ENCODE data around the gene GAP43.

The GAP43 gene

GRCh38 chr3:115662356-115662755 is 39.0 kb downstream of the GAP43 start:
- DNase-seq: peak; percentile 52

DNA sequence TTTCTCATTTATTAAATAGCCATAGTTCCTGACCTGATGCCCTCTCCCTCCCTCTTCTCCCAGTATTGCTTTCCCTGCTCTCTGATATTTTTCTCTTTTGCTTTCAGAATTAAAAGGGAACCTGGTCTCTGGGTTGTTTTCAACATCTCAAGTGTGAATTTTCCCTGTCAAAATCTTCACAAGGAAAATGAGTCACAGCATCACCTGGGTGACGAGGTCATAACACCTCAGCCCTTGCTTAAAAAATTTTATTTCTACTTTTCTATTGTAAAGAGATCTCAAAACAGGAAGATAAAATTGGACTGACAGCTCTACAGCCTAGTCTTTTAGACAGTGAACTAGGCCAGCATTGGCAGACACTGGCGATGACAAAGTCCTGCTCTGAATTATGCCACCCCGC is 40.1 kb downstream of the GAP43 start:
- DNase-seq: no peak

DNA sequence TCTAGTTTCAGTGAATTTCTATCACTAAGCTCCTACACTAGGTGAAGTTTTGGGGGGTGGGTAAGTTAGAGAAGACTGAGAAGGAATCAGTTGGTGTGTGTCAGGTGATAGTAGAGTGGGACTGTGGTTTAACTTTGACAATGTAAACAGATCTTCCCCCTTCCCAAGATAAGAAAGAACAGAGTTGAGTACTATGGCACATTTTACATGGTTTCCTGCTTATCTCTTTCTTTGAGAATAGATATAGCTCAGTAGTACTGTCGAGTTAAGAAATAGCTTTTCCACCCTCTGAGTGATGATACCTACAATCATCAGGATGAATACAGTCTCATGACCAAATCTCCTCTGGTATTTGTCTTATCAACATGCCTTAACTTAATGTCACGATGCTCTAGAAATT is 42.8 kb downstream of the GAP43 start:
- DNase-seq: no peak

DNA sequence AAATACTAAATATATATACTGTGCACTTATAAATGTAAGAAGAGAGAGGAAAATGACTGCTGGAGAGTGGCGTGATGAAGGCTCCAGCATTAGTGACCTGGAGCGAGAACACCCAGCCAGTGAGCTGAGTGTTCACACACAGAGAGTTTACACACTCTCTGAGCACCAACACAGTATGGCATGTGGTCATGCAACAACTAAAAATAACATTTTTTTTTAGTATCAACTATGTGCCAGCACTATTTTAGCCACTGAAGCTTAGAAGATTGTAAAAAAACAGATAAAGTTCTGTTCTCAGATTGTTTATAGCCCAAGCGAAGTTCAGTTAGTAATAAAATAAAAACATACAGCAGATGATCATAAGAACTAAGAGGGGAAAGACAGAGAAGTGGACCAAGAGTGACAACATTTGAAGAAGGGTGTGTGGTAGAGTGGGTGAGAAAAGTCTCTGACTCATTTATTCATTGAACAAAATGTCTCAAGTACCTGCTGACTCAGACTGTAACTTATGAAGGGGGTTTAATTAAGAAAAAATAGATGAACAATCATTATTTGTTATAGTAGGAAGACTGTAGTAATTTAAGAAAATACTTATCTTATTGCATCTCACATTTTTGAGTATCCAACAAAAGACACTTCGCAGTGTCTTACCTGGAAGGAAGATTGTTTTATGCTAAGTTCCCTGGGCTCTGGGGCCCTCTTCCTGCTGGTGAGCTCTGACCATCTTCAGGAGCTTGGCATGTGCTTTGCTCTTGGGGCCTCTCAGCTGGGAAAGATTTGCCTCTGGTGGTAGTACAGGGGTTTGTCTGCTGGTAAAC is 43.8 kb downstream of the GAP43 start:
- no peak for DNase-seq

DNA sequence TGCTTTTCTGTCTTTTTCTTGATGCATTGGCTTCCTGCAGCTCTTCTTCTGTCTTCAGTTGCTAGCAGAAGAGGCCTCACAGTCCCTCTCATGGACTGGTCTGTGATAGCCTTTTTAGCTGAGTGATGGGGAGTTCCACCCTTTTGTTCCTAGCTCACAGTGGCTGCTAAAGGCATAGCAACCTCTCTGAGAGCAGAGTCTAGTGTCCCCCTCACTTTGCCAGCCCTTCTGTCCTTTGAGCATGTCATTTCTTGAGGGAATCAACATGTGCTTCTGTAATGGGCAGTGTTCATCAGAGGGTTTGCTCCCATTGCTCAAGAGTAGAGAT is 44.4 kb downstream of the GAP43 start:
- DNase-seq: no peak

GRCh38 chr3:115670911-115671310 is 47.6 kb downstream of the GAP43 start:
- peak; percentile 59 for DNase-seq

- DNase-seq: no peak
Observed at GRCh38 chr3:115671761-115672455, 48.6 kb downstream of the GAP43 start.

DNA sequence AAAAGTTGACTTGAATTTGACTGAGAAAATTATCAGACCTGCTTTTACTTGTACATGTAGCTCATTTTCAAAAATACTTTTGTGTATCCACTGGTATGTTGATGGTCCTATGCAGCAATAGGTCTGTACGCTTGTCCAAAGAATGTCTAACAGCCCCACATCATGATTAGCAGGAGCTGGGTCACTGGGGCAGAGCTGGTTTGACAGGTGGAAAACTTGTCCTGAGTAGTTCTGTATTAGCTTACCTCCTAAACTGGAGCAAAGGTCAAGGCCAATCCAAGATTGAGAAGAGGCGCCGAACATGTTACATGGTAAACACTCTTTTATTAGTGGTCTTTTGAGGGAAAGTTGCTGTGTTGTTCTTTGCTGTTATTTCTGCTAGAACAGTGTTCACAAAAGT is 50.6 kb downstream of the GAP43 start:
- DNase-seq: no peak

DNA sequence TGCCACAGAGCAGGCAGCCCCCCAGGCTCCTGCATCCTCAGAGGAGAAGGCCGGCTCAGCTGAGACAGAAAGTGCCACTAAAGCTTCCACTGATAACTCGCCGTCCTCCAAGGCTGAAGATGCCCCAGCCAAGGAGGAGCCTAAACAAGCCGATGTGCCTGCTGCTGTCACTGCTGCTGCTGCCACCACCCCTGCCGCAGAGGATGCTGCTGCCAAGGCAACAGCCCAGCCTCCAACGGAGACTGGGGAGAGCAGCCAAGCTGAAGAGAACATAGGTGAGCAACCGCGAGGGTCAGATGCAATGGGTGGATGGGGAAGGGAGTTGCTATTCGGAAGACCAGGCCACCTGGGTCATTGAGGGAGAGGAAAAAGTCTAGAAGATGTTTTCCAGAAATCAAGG is 53.0 kb downstream of the GAP43 start:
- no peak for DNase-seq

- peak; percentile 43 for DNase-seq
Observed at GRCh38 chr3:115680803-115681345, 57.6 kb downstream of the GAP43 start.

DNA sequence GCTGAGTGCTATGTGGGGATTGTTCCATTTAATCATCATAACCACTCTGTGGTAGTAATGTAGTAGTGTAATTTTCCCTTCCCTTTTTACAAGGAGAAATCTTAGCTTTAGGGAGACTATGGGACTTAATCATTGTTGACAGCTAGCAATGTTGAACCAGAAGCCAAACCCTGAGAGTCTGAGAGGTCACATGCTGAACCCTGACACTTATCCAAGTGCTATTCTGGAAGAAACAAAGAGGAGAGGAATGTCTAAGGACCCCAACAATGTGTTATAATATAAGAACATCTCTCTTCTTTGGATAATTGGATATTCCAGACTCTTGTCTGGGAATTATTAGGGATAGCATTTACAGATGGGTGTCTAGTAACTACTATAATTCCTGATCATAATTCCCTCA is 58.4 kb downstream of the GAP43 start:
- no peak for DNase-seq

DNA sequence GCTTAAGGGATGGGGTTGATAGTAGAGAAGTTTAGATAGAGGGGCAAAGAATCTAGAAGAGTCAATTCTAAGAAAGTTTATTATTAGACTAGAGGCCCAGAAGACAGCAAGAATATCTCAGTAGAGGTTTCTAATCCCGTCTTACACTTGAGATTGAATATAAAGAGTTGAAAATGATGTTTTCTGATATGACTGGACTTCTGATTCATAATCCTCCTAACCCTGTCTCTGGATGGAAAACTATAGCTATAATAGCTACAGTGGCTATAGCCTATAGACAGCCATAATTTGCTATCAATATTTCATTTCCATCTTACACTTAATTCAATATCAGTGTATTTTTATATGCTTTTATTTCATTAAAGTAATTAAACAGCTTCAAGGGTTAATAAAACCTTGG is 60.0 kb downstream of the GAP43 start:
- DNase-seq: no peak

DNA sequence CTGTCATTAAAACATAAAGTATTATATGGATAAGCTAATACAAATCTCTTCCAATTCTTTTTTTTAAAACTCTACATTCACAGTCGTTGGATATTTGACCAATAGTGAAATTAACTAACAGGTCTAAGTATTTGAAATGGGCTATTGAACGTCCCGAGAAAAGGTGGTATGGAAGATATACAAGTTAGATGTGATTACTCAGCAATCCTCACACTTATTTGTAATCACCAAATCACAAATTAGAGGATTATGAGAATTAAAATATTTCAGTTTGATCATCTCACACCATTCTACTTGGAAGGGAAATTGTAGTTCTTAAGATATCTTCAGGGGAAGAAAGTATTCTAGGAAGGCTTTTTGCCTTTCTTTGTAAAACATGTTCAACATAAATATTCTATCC is 60.5 kb downstream of the GAP43 start:
- no peak for DNase-seq

GRCh38 chr3:115685097-115685496 is 61.8 kb downstream of the GAP43 start:
- DNase-seq: no peak

- no peak for DNase-seq
Observed at GRCh38 chr3:115687721-115688120, 64.4 kb downstream of the GAP43 start.

GRCh38 chr3:115688418-115688817 is 65.1 kb downstream of the GAP43 start:
- DNase-seq: no peak

DNA sequence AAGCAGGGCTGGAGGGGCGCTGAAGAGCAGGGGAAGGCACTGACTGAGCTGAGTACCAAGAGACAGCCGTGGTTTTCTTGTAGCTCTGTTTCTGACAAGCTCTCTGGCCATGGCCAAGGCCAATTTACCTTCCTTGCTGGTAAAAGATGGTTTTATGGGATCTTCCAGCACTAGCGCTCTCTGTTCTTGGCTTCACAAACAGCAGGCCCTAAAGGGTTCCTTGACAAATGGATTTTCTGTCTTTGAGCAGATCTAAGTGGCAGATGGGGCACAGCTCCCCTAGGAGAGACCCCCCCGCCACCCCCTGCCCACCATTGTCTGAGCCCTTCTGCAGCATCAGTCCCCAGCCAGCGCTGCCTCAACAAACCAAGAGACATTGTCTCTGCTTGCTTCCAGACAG is 66.6 kb downstream of the GAP43 start:
- DNase-seq: no peak

- peak; percentile 57 for DNase-seq
Observed at GRCh38 chr3:115691964-115692363, 68.7 kb downstream of the GAP43 start.

DNA sequence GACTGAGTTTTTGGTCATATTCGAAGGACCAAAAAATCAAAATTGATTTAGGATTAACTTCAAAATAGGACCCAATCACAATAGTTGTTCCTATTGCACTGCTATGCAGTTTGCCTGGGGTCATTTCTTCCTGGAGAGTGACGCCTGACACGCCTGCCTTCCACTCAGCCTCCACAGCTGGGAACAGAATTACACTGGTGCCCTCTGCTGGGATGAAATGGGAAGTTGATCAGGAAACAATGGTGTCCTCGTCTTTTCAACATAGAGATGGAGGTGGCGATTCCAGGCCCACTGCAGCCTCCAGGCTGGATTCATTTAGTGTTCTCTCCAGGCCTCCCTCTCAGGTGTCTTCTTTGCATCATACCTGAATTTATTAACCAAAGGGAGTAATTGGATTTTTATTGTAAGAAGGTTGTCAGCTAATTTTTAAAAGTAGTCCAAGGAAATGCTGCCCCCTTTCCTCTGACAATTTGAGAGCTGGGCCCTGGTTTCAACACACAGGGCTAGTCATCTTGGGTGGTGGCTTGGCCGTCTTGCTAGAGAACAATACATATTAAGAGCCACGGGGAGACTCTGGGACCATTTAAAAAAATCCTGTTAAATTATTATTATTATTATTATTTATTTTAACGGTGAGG is 69.7 kb downstream of the GAP43 start:
- peak; percentile 80 for DNase-seq

- DNase-seq: no peak
Observed at GRCh38 chr3:115693868-115694267, 70.6 kb downstream of the GAP43 start.

DNA sequence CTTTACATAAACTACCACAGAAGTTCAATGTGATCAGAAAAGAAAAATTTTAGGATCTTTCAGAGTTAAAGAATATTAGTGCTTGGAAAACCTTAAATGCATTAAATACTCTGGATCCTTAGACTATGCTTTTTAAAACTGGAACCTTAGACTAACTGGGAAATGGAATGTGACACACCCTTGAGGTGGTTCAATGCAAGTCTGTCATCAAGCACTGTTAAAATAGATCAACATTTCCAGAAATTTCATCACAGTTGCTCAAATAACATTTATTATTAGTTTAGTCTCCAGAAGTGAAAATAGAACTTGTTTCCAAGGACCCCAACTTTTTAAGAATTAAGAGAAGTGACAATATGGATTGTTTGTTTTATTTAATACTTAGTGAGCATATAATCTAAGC is 71.8 kb downstream of the GAP43 start:
- DNase-seq: peak; percentile 36

DNA sequence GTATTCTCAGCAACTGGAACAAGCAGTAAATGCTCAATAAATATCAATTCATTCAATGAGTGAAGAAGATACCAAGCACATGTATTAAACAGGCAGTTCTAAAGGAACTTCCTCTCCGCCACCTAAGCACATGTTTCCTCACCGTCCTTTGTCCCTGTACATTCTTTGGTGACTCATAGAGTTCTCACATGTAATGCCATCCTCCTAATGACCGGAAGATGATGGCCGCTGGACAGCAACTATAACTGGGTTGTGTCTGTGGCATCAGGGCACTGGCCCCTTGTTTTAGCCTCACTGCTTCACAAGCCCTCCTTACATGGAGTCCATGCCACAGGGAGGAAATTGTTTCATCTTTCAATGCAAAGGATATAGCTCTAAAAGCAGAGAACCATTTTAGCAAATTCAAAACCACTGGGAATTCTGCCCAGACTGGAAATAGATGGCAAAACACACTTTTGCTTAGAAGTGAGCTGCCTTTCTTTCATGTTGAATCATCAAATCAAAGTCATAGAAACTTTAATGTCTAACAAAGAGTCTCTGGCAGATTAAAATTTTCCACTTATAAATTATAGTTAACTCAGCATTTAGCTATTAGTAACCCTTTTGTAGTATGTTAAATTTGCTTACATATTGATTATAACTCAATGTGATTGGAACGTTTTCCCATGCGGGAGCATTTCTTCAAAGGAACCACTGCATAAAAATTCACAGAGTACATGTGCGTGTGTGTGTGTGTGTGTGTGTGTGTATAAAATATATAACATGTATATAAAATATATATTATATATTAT is 74.1 kb downstream of the GAP43 start:
- peak; percentile 54 for DNase-seq

All from fibroblast of upper back skin (primary cell).